ENCODE data around the gene ZNF416.

DNA sequence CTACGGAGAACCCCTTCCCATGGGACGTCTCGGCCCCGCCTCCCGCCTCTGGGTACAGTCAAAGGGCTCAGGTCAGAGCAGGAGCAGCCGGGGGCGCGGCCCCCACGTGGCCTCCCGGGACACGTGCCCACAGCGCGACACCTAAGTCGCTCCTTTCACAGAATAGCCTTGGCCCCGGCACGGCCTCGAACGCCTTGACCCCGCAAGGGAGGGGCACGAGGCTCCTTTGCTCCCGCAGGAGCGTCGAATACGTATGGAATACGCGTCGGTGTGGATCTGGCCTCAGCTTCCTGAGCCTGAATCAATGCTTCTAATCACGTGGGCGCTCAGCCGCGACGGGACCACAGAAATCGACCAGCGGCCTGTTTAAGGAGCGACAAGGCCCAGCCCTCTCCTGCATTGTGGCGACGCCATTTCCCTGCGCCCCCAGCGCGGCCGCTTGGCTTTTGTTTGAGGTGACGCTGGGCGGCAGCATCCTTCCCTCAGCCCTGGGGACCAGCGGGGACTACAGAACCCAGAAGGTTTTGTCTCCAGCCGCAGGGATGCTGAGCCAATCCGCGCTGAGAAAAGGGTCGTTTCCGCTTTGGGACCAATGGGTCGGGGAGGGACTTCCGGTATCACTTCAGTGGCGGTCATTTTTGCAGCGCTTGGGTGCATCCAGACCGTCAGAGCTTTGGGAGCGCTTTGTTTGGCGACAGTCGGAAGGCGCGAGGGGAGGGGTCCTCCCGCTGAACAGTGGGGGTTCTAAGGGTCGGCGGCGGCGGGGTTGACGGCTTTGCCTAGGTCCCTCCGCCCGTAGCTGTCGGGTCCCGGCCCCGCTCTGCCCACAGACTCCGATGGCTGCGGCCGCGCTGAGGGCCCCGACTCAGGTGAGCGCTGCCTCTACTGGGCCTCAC lies 5.1 kb upstream of the ZNF416 start, which contains the start of gene ZIK1:
- TF ChIP-seq, protein P1, sequence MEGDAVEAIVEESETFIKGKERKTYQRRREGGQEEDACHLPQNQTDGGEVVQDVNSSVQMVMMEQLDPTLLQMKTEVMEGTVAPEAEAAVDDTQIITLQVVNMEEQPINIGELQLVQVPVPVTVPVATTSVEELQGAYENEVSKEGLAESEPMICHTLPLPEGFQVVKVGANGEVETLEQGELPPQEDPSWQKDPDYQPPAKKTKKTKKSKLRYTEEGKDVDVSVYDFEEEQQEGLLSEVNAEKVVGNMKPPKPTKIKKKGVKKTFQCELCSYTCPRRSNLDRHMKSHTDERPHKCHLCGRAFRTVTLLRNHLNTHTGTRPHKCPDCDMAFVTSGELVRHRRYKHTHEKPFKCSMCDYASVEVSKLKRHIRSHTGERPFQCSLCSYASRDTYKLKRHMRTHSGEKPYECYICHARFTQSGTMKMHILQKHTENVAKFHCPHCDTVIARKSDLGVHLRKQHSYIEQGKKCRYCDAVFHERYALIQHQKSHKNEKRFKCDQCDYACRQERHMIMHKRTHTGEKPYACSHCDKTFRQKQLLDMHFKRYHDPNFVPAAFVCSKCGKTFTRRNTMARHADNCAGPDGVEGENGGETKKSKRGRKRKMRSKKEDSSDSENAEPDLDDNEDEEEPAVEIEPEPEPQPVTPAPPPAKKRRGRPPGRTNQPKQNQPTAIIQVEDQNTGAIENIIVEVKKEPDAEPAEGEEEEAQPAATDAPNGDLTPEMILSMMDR (conservative IDR thresholded peaks at IDR 0.05 in 1 of 2, IDR thresholded peaks at IDR 0.05 in 1 of 2; ENCODE audit: low read depth in 1 of 2, low read length in 2 of 2): no peak
- TF ChIP-seq EZH2 (IDR thresholded peaks at IDR 0.05; ENCODE audit: low read length, missing control alignments): no peak
